ENCODE measurements around the gene GRIP1. TPM values are rescaled to one million over a fixed set of nuclear protein-coding genes. Genes with fewer than 3 reads are reported as not detected.

The GRIP1 gene
- total RNA-seq, 3 donors from 2014 or later = 6.6 to 22.8 (median 12.8) TPM

DNA sequence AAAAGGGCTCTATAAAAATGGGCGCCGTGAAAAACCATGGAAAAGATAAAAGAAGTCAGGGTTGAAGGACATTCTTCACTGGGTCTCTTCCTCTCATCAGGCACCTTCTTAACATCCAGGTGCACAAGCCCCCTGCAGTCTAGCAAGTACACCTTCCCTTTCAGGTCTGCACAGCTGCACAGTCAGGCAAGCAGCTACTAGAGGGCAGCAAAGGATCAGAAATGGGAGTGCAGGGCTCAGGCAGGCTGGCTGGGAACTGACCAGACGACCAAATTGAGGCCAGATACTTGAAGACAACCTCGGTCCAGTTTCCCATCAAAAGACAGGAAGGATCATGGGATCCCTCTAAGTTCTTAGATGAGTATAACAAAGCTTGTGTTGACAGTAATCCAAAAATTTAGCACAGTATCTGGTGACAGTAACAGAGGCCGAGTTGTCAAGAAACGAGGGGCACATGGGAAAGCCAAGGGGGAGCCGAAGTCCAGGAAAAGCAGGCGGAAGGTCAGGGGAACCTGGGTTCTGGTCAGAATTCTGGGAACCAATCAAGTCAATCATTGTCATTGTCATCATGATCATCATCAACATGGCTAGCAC is 10.1 kb upstream of the GRIP1 start:
- peak in 2 of 3 donors; percentile 26 to 33 for DNase-seq
- Histone ChIP-seq H3K4me3 (no peak overlapping the region), H3K4me1 (ENCODE audit: low read depth) (no peaks in the 10 kb centered on the region), H3K36me3 (ENCODE audit: low read depth) (no peaks in the 10 kb centered on the region), H3K9me3 (no peaks in the 10 kb centered on the region)
- peak; percentile 60 for ATAC-seq
- TF ChIP-seq CTCF (IDR thresholded peaks at IDR 0.05) = no peak
- intact Hi-C loops (cut with DNase I, micrococcal nuclease) = no loop called here

DNA sequence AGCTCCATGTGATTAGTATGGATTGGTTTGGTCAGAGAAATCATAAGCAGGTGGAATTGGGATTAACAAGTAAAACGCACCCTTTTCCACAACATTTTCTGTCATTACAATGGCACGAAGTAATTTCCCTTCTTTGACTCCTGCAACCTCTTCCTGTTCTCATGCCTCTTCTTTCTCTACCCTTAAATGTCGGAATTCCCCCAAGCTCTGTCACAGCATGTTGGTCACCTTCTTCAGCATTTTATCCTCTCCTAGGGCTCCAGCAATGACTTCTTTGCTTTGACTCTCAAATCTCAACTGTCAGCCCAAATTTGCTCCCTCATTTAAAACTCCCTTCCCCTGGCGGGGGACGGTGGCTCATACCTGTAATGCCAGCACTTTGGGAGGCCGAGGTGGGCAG is 5.3 kb upstream of the GRIP1 start:
- H3K9me3 ChIP-seq = no peaks in the 10 kb centered on the region
- no peaks in the 10 kb centered on the region for H3K36me3 ChIP-seq (ENCODE audit: low read depth)
- H3K4me3 ChIP-seq = no peak overlapping the region
- no peak for TF ChIP-seq CTCF (IDR thresholded peaks at IDR 0.05)
- no peaks in the 10 kb centered on the region for H3K4me1 ChIP-seq (ENCODE audit: low read depth)
- no peak for ATAC-seq
- intact Hi-C loops (cut with DNase I, micrococcal nuclease) = no loop called here
- no peak for DNase-seq

DNA sequence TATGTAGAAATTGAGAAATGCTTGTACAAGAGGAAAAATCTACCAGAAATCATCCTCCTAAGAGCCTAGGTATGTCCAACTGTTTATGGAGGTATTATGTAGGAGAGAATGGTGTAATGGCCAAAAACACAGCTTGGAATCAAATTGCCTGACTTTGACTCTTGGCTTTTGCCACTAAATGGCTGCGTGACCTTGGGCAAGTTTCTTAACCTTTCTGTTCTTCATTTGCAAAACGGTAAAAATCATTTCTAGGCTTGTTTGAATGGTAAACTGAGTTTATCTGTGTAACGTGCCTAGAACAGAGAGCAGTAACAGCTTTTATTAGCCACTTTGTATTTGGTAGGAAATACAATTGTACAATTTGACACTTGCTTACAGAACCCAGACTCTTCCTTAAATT is 4.9 kb upstream of the GRIP1 start:
- Histone ChIP-seq H3K9me3 (no peaks in the 10 kb centered on the region), H3K4me1 (ENCODE audit: low read depth) (no peaks in the 10 kb centered on the region), H3K4me3 (no peak overlapping the region), H3K36me3 (ENCODE audit: low read depth) (no peaks in the 10 kb centered on the region)
- intact Hi-C loops (cut with DNase I, micrococcal nuclease) = no loop called here
- no peak for TF ChIP-seq CTCF (IDR thresholded peaks at IDR 0.05)
- ATAC-seq (no peak), DNase-seq (no peak)

GRCh38 chr12:66683073-66683472 is 4.2 kb upstream of the GRIP1 start:
- intact Hi-C loops (cut with DNase I, micrococcal nuclease) = no loop called here
- no peaks in the 10 kb centered on the region for H3K36me3 ChIP-seq (ENCODE audit: low read depth)

DNA sequence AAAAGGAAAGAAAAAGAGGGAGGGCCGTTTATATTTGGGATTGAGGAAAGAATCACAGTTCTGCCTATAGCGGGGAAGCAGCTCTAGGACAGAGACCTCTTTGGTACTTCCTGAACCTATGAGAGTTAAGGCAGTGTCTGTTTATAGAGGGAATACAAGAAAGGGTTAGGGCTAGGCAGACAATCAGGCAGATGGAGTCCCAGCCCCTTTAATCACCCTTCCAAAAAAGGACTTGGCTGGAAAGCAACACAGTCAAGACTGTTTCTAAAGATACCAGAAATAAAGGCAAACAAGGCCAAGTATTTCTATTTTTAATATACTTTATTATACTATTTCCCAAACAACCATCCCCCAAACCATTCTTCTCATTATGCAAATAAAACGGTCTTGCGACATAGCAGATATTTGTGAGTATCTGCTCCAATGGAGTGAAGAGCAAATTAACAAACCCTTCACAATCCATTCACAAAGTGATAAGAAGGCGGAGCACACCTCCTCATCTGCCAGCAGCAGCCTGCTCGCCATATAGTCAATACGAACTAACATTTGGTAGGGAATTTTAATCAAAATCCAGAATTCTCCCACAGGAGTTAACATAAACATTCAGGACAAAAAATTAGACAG is 697 bp upstream of the GRIP1 start:
- H3K4me3 ChIP-seq = no peak overlapping the region
- TF ChIP-seq CTCF (IDR thresholded peaks at IDR 0.05) = no peak
- intact Hi-C loops (cut with DNase I, micrococcal nuclease) = no loop called here
- no peaks in the 10 kb centered on the region for H3K9me3 ChIP-seq
- H3K36me3 ChIP-seq (ENCODE audit: low read depth) = no peaks in the 10 kb centered on the region
- H3K4me1 ChIP-seq (ENCODE audit: low read depth) = no peaks in the 10 kb centered on the region
- DNase-seq (no peak), ATAC-seq (no peak)

More at GRCh38 chr12:66683073-66683472, 4.2 kb upstream of the GRIP1 start:
- TF ChIP-seq CTCF (IDR thresholded peaks at IDR 0.05) = no peak
- Histone ChIP-seq H3K4me1 (ENCODE audit: low read depth) (no peaks in the 10 kb centered on the region), H3K4me3 (no peak overlapping the region), H3K9me3 (no peaks in the 10 kb centered on the region)
- ATAC-seq (no peak), DNase-seq (no peak)
